ENCODE data around the gene ARHGAP42.

DNA sequence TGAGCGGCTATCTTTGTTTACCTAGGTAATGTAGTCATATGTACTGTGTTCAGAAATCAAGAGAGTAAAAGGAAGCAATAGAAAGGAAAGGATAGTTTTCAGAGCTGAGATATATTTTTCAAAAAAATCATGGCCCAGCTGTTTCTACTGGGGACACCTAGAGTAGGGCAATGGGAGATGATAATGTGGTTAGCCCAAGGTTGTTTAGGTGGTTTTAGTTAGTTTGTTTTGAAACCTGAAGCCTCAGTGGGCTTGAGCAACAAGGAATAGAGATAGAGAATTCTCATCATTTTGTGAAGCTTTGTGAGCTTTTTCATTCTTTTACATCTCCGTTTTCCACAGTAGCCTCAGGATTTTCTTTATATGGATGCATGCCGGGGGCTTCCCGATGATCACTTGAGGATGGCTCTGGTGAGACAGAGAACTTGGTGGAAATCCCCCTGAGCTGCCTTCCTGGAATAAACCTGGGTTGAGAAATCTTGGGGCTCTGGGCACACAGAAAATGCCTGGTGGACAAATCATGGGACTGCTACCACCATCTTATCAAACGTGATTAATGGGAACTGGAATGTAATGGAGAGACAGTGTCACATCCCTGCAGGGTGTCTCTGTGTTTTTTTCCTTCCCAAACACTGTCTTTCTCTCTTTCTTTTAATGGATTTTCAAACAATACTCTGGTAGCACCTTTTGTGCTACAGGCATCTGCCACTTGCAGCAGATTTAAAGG, 49.0 kb downstream of the ARHGAP42 start:
- TF ChIP-seq POLR2AphosphoS5 (IDR thresholded peaks at IDR 0.05; ENCODE audit: low read depth, low read length) (no peak), POLR2A (IDR thresholded peaks at IDR 0.05; ENCODE audit: low read depth, low read length) (no peak), SPI1 (IDR thresholded peaks at IDR 0.05; ENCODE audit: low read depth, low read length) (no peak)
